C1 segment of cervical spinal cord (tissue), 14 donors: ENCODE data around the gene SLC39A7.
"Not testable (repeated sequence)": the region's sequence is repeated elsewhere in the genome, so short reads cannot be mapped to it uniquely, and the experiment has no call there.

Experiments used
- DNase-seq, 14 donors: peaks; one replicate each; lab custom pipeline; 2025; lab: John Stamatoyannopoulos, UW

The SLC39A7 gene

DNA sequence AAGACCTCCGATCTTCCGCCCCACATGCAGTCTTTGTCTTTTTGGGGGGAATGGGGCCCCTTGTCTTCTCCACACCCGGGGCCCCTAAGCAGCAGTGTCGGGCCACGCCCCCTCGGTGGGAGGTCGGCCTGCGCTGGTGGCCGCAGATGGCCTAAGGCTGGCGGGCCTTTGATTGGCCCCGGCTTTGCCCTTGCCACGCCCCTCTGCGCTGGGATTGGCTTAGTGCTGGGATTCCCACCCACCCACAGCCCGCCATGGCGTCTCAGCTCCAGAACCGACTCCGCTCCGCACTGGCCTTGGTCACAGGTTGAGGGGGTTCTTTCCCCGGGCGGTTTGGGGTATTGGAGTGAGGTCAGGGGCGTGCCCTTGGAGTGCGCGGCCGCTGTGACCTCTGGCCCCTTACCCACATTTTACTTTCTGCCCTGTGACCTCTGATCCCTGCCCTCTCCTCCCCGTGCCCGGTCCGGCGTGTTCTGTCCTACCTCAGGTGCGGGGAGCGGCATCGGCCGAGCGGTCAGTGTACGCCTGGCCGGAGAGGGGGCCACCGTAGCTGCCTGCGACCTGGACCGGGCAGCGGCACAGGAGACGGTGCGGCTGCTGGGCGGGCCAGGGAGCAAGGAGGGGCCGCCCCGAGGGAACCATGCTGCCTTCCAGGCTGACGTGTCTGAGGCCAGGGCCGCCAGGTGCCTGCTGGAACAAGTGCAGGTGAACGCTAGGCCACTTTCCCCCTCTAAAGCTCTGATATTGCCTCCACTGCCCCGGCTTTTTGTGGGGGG lies 3.9 kb downstream of the SLC39A7 start, which contains the start of gene HSD17B8:
Gene HSD17B8, plus strand, starts transcription at position 241 of the 776 bp plus-strand sequence. Its CDS starts 14 bp downstream, at position 255.
- peak in 13 of 14 donors; percentile 58 to 91 (median 85) for DNase-seq

DNA sequence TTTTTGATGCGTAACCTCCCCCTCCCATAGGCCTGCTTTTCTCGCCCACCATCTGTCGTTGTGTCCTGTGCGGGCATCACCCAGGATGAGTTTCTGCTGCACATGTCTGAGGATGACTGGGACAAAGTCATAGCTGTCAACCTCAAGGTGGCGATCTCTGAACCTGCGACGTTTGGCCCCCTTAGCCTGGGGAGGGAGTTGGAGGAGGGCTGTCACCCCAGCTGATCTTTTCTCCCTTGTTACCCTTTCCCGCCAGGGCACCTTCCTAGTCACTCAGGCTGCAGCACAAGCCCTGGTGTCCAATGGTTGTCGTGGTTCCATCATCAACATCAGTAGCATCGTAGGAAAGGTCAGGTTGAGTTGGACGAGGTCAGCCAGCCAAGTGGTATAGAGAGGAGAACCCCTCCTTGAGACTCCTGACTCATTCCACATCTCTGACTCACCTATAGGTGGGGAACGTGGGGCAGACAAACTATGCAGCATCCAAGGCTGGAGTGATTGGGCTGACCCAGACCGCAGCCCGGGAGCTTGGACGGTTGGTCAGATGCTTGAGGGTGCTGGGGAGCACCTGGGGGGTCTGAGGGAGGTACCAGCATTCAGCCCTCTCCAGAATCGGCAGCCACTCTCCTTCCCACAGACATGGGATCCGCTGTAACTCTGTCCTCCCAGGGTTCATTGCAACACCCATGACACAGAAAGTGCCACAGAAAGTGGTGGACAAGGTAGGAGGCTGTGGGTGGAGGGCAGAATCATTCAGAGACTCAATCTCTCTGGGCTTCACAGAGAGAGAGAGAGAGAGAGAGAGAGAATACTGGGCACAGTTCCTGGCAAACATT lies 4.7 kb downstream of the SLC39A7 start:
- DNase-seq = no peak

DNA sequence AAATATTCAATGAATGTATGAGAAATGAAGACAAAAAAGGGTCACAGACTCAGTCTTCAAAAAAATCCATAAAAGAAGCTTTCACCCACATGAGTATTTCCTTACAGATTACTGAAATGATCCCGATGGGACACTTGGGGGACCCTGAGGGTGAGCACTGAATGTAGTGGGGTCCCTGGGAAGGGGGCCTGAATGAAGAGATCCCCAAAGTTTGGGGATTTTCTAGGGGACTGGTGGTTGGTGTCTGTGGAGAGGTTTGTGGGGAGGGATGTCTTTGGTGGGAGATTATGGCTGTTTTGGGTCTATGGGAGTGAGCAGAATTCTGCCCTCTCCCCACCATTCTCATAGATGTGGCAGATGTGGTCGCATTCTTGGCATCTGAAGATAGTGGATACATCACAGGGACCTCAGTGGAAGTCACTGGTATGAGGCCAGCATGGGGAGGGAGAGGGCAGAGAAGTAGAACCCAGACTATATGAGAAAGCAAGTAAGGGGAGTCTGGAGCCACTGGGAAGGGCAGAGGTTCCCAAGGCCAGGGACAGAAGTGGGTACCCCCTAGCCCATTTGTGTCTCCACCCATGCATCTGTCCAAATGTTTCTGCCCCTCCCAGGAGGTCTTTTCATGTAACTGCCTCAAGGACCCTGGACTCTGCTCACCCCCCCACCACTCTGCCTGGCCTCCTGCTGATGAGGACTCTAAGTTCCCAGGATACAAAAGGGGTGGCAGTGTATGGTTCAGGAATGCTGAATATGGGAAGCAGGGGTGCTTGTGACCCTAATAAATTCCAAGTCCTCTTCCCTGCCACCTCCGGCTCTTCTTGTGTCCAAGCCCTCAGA lies 5.6 kb downstream of the SLC39A7 start:
- peak in 1 of 14 donors; percentile 13 for DNase-seq

DNA sequence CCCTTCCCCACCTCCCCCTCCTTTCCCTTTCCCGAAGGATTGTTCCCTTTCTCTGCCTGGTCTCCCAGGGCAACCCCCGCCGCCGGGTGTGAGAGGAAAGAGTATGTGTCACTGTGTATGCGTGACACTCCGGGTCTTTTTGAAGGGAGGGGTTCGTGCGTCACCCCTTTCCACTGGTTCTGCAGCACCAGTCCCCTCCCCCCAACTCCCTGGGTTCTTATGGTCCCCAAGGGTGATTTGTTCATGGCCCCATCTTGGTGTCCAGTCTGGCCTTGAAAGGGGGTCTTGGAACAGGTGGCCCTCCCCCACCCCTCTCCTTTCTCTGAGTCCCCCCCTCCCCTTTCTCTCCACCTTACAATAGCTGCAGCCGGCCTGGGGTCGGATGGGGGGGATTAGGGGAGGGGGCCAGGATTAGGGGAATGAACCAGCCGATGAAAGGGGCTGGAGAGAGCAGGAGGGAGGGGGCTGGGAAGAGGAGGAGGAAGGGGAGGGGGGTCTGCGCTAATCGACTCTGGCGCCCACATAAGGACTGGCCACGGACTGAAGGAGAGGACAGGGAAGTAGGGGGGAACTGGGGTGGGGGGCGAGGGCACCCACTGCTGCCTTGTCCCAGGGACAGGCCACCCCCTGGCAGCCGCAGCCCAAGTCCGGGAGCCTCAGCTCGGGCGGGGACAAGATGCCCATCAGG lies 6.3 kb downstream of the SLC39A7 start:
- DNase-seq = peak in 2 of 14 donors; percentile 25 to 68

DNA sequence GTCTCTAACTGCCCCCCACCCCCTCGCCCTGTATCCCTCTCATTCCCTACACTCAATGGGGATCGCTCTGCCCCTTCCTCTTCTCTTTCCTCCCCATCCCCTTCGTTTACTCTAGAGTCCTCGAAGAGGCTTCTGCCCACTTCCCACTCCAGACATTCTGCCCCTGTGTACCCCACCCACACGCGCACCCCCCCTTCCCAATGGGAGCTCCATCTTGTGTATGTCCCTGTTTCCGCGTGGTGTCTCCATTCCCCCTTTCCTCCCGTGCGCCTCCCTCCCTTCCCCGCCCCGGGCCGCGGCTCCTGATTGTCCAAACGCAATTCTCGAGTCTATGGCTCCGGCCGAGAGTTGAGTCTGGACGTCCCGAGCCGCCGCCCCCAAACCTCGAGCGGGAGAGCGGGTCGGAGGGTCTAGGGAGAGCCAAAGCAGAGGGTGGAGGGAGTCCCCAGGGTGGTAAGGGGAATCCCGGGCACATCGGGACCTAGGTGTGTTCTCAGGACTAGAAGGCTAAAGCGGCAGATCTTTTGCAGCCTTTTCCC lies 7.0 kb downstream of the SLC39A7 start:
- peak in 4 of 14 donors; percentile 46 to 71 (median 58) for DNase-seq

DNA sequence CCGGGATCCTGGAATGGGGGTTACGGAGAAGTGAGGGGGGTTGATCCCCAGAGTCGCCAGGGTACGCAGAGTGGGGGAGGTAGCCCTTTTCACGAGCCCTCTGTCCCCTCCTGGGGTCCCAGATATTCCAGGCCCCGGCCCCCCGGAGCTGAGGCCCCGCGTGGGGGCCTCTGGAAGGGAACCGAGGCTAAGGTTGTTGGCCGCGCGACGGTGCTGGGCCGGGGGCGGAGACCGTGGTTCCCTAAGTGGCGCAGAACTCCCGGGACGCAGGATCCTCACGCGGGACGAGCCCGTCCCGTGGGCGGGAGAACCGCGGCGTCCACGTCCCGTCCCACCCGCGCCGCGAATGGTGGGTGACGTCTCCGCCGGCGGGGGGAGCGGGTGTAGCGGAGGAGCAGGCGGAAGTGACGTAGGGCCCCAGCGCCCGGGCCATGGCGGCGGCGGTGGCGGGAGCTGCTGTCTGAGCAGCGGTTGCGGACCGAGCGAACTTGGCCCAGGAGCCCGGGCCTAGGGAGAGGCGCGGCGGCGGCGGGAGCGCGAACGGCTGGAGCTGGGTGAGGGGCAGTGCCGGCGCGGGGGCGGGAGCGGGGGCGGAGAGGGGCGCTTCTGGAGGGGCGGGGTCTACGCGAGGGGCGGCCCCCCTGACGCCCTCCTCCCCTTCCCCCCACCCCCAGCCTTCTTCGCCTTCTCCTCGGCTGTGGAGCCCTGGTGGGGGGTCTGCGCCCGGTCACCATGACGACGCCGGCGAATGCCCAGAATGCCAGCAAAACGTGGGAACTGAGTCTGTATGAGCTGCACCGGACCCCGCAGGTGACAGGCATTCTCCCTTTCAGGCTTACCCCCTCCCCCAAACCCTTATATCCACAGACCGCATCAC lies 7.7 kb downstream of the SLC39A7 start, which contains the start of gene RING1:
Gene RING1, plus strand, starts transcription at position 410 of the 877 bp plus-strand sequence. Its CDS starts 323 bp downstream, at position 733.
- DNase-seq = peak in 12 of 14 donors; percentile 60 to 89 (median 78)

DNA sequence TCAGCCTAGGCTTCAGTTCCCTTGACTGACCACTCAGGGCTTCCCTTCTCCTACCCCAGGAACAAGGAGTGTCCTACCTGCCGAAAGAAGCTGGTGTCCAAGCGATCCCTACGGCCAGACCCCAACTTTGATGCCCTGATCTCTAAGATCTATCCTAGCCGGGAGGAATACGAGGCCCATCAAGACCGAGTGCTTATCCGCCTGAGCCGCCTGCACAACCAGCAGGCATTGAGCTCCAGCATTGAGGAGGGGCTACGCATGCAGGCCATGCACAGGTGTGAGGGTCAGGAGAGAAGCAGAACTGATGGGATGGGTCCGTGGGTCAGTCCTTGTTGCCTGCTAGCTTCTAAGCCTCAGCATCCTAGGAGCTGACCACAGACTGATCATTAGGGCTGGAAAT lies 9.2 kb downstream of the SLC39A7 start:
- DNase-seq = no peak

DNA sequence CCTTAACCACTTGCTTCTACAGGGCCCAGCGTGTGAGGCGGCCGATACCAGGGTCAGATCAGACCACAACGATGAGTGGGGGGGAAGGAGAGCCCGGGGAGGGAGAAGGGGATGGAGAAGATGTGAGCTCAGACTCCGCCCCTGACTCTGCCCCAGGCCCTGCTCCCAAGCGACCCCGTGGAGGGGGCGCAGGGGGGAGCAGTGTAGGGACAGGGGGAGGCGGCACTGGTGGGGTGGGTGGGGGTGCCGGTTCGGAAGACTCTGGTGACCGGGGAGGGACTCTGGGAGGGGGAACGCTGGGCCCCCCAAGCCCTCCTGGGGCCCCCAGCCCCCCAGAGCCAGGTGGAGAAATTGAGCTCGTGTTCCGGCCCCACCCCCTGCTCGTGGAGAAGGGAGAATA lies 10.5 kb downstream of the SLC39A7 start:
- DNase-seq = no peak

DNA sequence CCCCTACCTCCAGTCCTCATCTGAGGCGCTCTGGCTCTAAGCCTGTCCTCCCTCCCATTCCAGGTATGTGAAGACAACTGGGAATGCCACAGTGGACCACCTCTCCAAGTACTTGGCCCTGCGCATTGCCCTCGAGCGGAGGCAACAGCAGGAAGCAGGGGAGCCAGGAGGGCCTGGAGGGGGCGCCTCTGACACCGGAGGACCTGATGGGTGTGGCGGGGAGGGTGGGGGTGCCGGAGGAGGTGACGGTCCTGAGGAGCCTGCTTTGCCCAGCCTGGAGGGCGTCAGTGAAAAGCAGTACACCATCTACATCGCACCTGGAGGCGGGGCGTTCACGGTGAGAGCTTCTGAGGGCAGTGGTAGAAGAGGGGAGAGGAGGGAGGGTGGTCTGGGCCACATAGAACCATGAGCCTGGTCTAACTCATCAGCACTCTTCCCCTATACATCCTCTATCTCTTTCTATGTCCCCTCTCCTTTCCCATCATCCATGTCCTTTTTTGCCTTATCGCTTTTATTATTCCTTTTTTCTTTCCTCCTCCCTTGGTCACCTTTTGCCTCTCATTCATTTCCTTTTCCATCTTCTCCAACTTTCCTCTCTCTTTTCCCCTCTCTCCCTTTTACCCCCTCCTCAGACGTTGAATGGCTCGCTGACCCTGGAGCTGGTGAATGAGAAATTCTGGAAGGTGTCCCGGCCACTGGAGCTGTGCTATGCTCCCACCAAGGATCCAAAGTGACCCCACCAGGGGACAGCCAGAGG lies 11.2 kb downstream of the SLC39A7 start:
- DNase-seq = no peak

DNA sequence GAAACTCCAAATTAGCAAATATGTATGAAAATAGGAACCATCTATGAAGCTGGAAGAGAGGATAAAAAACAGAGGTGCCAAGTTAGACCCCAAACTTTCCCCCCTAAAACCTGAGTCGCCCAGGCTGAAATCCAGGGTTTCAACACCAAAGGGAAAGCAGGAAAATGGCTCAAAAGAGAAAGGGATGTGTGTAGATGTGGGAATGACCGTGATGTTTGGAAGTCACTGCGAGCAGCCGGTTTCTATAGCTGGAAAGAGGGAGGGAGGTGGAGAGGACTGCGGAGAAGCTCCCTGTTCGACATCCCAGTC lies 12.1 kb downstream of the SLC39A7 start:
- DNase-seq = no peak

DNA sequence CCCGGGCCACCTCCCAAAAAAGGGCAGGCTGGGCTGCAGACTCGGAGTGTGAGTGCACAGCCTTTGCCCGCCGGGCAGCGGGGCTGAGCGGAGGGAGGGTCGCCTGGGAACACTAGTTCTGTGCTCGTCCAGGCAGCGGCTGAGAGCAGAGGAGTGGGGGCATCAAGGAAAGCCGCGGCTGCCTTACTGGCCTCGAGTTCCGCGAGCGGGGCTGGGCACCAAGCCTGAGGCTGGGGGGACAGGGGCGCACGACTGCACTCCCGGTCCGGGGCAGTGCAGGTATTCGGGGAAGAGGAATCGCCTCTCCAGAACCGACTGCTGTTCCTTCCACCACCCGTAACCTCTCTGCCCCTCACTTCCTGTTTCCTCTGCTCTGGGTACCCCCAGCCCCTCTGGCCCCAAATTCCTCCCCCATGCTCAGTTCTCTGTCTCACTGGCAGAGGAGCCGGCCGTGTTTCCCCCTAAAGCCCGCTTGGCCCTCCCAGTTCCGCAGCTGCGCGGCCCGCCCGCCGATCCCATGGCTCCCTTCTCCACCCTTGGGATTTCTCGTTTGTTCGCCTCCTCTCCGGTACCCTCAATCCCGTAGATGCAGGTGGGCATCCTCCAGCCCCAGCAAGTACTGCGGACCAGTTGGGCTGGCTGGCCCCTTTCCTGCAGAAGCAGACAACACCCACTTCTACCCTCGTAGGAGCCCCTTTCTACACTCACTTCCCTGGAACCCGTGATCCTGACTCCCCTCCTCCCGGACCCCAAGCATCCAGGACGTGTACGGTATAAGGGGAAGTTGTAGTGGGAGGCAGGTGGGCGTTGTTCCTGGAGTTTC lies 12.7 kb downstream of the SLC39A7 start:
- DNase-seq = peak in 2 of 14 donors; percentile 33 to 39

DNA sequence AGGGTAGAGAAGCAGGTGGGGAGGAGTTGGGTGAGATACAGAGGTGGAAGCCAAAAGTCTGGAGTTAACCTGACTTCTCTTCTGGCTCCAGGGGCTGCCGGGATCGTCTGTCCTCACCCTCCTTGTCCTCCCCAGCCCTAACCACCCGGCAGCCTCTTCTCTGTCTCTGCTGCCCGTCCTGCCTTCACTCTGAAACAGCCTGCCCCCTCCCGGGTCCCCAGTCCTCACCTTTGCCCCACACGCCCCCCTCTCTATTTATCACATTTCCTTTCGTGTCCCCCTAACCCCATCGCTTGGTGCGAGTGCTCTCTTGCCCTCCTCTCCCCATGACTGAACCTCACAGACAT lies 13.3 kb downstream of the SLC39A7 start:
- DNase-seq = no peak

DNA sequence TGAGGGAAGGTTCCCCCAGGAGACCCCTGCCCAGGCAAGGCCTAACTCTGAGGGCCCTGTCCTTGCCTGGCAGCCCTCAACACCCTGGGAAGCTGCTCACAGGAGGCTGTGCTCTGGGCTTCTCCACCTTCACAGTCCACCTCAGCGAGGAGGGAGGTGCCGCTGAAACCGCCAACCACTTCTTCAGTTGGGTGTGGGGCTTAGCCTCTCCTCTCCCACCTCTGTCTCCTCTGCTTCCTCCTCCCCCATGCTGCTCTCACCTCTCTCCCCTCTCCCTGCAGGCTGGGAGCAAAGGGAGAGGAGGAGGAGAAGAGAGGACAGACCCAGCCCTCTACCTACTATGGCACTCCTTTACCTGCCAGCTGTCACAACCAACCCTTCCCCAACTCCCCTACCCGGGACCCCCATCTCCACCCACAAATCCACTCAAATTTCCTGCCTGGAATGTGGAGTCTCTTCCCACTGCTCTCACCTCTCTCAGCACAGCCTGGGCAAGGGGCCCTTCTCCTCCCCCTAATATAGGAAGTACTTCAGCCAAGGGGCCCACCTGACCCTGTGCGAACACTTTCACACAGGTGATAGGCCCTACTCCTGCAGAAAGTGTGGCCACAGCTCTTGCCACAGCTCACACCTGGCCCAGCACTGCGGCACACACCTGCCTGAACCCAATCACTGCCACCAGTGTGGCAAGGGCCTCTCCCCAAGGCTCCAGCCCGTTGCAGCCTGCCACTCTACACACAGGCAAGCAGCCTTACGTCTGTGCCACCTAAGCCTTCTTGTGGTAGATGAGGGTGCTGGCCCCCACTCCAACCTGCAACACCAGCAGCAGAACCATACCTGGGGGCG lies 14.8 kb downstream of the SLC39A7 start:
- DNase-seq = no peak

DNA sequence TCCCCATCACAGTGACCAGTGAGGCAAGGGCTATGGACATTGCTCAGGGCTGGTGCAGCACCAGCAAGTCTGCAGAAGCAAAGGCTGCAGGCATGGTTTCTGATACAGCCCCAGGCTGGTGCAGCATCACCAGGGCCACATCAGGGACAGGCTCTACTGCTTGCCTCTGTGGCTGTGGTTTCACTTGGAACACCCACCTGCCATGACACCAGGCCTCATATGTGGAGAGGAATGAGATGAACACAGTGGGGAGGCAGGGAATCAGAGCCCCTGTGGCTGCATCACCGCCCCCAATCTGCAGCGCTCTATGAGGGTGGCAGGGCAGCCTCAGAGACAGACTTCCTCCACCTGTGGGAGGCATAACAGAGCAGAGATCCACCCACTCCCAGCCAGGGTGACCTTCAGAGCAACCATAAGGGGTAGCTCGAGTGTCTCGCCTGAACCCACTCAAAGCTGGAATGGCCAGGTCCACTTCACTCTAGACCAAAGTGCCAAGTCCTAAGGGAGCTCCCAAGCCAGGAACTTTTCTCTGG lies 15.5 kb downstream of the SLC39A7 start:
- no peak for DNase-seq

DNA sequence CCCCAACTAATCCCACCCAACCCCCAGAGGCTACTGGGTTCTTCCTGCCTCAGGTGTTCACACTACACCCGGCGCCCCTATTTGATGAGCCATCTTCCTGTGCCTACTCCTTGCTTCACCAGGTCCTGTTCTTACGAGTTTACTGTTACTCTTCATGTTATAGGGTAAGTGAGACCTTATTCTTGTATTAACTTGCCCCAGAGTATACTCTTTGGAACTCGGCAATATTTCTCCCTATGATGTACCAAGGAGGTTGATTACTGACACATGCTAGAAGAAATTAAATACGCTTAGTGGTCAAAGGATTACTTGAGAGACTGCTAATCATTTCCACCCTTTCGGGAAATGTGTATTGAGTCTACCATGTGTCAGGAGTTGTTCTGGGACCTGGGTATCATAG lies 16.6 kb downstream of the SLC39A7 start:
- DNase-seq = no peak

DNA sequence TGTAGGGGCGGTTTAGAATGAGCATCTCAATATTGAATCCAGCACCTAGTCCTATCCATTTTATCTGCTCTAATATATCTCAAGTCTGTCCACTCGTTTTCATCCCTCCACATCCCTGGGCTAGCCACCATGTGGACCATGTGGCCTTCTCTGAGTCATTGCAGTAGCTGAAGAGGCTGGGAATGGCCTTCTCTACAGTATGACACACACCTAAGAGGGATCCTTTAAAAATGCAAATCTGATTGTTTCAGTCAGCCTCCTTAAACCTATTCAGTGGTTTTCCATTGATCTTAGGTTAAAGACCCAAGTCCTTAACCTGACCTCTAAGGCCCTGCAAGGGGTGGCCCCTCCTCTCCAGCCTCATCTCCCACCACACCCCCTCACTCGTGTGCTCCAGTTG lies 17.0 kb downstream of the SLC39A7 start:
- DNase-seq = no peak

DNA sequence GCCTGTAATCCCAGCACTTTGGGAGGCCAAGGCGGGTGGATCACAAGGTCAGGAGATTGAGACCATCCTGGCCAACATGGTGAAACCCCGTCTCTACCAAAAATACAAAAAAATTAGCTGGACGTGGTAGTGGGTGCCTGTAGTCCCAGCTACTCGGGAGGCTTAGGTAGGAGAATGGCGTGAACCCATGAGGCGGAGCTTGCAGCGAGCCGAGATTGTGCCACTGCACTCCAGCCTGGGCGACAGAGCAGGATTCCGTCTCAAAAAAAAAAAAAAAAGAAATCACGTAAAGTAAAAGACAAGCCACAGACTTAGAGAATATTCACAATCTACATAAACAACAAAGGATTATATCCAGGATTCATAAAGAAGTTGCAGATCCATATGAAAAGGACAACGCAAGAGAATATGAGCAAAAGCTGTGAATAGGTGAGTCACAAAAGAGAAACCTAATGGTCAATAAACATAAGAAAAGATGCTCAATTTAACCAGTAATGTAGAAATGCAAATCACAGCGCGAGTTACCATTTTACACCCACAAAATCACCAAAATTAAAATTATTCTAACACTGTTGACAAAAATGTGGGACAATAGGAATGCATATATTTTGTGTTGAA lies 25.9 kb downstream of the SLC39A7 start:
- DNase-seq = not testable (repeated sequence)
